CD4-positive, alpha-beta T cell treated with Interferon gamma for 1 hour (primary cell): ENCODE measurements around the gene NSUN6.

Experiments used
- DNase-seq: peaks from one replicate; pipeline ENCODE4 v3.0.0-alpha.2; 2020

NSUN6 gene

GRCh38 chr10:18497806-18498369 lies 153.5 kb downstream of the NSUN6 start:
- DNase-seq = no peak
